GM18520 (cell line): Measurements from ENCODE around the gene ELOVL3.

Source experiments
- ATAC-seq: cut with Tn5 transposase; IDR thresholded peaks from one replicate; pipeline ENCODE4 v1.9.1; 2021; ENCODE audit not compliant: unreplicated experiment

The ELOVL3 gene

GRCh38 chr10:102226542-102226870, 407 bp downstream of the ELOVL3 start:
- ATAC-seq, result no peak

GRCh38 chr10:102227050-102227449, 951 bp downstream of the ELOVL3 start:
- no peak for ATAC-seq

- peak; percentile 43 for ATAC-seq
These were observed 3.7 kb downstream of the ELOVL3 start for GRCh38 chr10:102229810-102230263.

- ATAC-seq, result no peak
These were observed 4.3 kb downstream of the ELOVL3 start for GRCh38 chr10:102230264-102230860.

- no peak for ATAC-seq
These were observed 4.8 kb downstream of the ELOVL3 start for GRCh38 chr10:102230861-102231356.

- no peak for ATAC-seq
These were observed 5.5 kb downstream of the ELOVL3 start for GRCh38 chr10:102231357-102232318.

GRCh38 chr10:102233997-102234396, 7.9 kb downstream of the ELOVL3 start:
- ATAC-seq, result no peak

- ATAC-seq, result no peak
These were observed 8.9 kb downstream of the ELOVL3 start for GRCh38 chr10:102234888-102235597.

GRCh38 chr10:102235598-102235920, 9.5 kb downstream of the ELOVL3 start:
- no peak for ATAC-seq

- ATAC-seq, result no peak
These were observed 9.9 kb downstream of the ELOVL3 start for GRCh38 chr10:102236006-102236405.

- ATAC-seq, result no peak
These were observed 11.7 kb downstream of the ELOVL3 start for GRCh38 chr10:102237711-102238252.

GRCh38 chr10:102240467-102241031, 14.4 kb downstream of the ELOVL3 start:
- no peak for ATAC-seq

GRCh38 chr10:102241032-102241443, 14.9 kb downstream of the ELOVL3 start:
- no peak for ATAC-seq

GRCh38 chr10:102241444-102242117, 15.5 kb downstream of the ELOVL3 start, which contains the start of gene PITX3:
TSS of gene PITX3 (minus strand) at chr10:102241512. CDS start at chr10:102232080, 9,432 bp downstream.
- ATAC-seq, result peak; percentile 25

- no peak for ATAC-seq
These were observed 16.0 kb downstream of the ELOVL3 start for GRCh38 chr10:102242118-102242485.

- no peak for ATAC-seq
These were observed 17.2 kb downstream of the ELOVL3 start for GRCh38 chr10:102243309-102243708.

- ATAC-seq, result peak; percentile 91
These were observed 19.2 kb downstream of the ELOVL3 start, which contains the start of gene GBF1 for GRCh38 chr10:102245082-102245931. TSS of gene GBF1 (plus strand) at chr10:102245532. CDS start at chr10:102258939, 13,407 bp downstream.

- no peak for ATAC-seq
These were observed 19.8 kb downstream of the ELOVL3 start for GRCh38 chr10:102245932-102246251.

- no peak for ATAC-seq
These were observed 20.2 kb downstream of the ELOVL3 start for GRCh38 chr10:102246261-102246660.
